Peyer's patch (tissue), 4 donors: Measurements from ENCODE around the gene REV3L.

Experiments used
- CTCF ChIP-seq, 6 experiments: fragments of 450-650 bp in 4 of 6; fragments of 200-600 bp in 2 of 6; sonication (generic) in 1 of 6; IDR thresholded peaks; one replicate each; pipeline ENCODE4 v1.5.1; 2017 to 2019; ENCODE audit warnings: antibody characterized with exemption in 6 of 6, mild to moderate bottlenecking in 3 of 6, moderate library complexity in 1 of 6
- POLR2A ChIP-seq, 2 donors: fragments of 450-650 bp; IDR thresholded peaks; one replicate each; pipeline ENCODE4 v1.5.1; 2017; ENCODE audit warnings: antibody characterized with exemption in 2 of 2, mild to moderate bottlenecking in 2 of 2, moderate library complexity in 2 of 2

- TF ChIP-seq CTCF (IDR thresholded peaks at IDR 0.05), result peak in 4 of 6 experiments; percentile 37 to 65 (median 52)
- no peak for TF ChIP-seq POLR2A (IDR thresholded peaks at IDR 0.05)
Observed at GRCh38 chr6:111478749-111479148, 4.3 kb downstream of the REV3L start.
